HG03175 (cell line): ENCODE data around the gene TCF7L2.

Experiments used
- ATAC-seq: cut with Tn5 transposase; IDR thresholded peaks from one replicate; pipeline ENCODE4 v1.9.1; 2021; ENCODE audit warnings: mild to moderate bottlenecking, moderate library complexity; ENCODE audit not compliant: unreplicated experiment

Gene TCF7L2

GRCh38 chr10:113167702-113168101 lies 217.7 kb downstream of the TCF7L2 start:
- no peak for ATAC-seq

DNA sequence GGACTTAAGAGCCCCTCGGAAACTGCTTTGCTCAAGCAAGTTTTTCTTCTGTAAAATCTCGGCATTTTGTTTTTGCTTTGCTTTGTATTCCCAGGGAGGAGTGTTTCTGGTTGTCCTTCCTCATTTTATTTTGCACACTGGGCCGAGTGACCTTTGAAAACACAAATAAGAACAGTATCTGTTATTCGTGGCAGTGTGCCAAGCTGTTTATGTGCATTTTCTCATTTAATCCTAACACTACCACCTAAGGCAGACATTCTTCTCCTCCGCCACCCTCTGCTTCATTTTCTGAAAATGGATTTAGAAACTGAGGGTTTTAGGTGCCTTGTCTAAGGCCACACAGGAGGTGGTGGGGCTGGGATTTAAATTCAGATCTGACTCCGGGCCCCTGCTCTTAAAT lies 218.5 kb downstream of the TCF7L2 start:
- ATAC-seq, result no peak

GRCh38 chr10:113169111-113169510 lies 219.1 kb downstream of the TCF7L2 start:
- no peak for ATAC-seq

DNA sequence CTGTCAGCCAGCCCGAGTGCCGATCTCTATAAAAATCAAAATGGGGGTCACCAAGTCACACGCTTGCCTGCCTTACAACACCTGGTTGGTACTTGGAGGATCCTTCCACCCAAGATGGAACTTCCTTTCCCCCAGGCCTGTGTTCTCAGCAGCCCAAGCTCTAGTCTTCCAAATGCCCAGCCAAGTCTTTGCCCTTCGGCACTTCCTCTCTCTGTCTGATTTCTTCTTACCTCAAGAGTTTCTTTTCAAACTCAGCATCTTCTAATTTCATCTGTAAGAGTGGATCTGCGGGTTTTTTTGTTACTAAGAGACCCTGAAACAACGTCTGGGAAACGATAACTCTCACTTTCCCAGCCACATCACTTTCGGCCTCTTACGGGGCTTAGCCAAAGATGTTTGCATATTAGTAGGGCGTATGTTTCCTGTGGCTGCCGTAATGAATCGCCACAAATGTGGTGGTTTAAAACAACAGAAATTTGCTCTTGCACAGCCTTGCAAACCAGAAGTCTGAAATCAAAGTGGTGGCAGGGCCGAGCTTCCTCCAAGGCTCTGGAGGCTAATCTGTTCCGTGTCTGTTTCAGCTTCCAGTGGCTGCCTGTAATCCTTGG lies 219.9 kb downstream of the TCF7L2 start:
- peak; percentile 97 for ATAC-seq

- no peak for ATAC-seq
These were observed 221.6 kb downstream of the TCF7L2 start for GRCh38 chr10:113171662-113172061.

DNA sequence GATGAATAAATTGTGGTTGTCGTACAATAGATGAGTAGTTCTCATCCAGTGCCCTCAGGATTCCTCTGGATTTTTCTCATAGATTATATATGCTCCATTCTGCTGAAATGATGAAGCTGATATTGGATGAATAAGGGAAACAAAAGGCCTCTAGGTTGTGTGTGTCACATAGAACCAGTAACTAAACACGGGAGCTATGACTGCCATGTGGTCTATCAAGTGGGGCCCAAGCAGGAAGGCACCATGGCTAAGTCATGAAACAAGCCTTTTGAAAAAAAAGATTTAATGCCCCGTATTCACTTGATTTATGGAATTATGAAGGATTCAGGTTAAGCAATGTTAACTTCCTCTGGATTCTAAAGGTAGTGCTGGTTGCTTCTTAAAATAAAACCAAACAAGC lies 225.1 kb downstream of the TCF7L2 start:
- ATAC-seq, result no peak

DNA sequence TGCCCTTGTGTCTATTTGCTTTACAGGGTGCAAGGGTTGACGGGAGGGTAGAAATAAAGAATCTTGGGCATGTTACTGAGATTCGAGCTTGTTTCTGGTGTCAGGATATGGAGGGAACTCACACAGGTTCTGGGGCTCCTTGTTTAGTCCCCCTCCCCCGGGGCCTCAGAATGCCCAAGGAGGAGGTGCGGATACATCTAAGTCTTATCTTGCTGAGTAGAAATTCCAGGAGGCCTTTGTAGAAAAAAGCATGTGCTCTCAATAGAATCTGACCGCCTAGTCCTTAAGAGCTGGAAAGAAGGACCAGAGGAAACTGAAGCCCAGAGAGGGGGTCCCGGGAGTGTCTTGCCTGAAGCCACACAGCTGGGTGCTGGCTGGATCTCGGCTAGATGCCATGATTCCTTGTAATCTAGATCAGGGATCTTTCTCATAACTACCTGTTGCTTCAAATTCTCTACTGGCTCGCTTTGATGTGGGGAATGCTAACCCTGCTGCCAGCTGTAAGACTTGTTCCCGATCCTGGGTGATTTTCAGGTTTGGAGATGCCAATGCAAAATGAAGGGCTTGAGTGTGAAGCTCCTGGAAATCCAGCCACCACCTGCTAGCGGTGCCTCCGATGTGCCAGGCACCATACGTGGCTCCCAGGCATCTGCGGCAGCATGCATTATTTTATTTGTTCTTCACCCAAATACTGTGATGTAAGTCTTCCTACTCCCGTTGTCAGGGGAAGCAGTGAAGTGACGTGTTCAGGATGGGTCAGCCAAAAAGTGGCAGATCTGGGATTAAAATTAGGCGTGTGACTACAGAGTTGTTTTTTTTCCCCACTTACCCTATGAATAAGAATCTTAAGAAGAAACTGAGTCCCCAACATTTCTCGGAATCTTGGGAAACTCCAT lies 226.0 kb downstream of the TCF7L2 start:
- no peak for ATAC-seq

DNA sequence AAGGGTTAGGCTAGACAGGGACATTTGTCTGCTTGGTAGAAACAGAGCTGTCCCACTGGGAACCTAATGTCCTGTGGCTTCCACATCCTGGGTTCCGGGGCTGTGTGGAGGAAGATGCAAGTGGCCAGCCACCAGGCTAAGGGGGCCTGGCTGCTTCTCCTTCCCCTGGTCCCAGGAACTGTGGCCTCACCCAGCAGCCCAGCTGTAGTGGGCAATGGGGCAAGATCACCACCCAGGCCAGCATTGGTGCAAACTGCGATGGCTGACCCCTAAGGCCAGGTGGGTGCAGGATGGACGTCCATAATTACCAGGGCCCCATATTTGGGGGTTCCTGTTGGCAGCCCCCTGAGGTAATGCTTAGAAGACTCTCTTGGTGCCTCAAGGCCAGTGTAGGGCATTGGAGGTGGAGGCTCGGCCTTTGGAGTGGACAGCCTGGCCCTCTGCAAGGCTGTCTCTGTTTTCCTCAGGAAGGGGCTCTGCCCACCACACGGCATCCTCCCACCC lies 226.7 kb downstream of the TCF7L2 start:
- ATAC-seq, result no peak

DNA sequence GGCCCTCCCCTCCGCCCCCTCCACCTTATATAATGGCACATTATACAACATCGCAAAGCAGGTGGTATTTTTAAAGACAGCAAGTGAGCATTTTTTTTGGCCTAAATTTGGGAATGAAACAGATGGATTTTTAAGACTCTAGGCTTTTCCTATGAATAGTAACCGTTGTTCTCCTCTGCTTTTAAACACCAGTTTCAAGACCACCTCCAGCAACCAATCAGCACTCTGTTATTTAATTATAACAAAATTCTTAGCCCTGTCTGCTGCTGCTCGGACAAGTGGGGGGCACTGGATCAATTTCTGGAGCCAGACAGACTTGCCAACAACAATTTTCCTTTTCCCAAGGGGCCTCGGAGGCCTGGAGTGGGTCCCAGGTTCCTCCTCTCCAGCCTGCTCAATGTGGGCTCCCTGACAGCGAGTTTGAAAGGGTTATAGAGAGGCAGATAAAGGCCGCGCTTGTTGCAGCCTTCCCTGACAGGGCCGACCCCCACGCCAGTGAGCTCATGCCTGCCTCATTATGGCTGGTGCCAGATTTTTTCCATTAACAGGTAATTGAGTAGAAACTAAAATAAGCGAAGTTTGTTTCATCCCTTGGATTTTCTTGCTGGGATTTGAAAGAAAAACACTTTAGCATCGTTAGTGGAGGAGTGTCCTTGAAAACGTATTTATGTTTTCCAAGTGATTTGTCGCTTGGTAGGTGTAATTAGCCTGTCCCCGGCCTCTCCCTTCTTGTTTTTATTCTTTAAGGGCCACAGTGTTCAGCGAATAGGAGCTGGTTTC lies 227.3 kb downstream of the TCF7L2 start:
- ATAC-seq, result no peak

DNA sequence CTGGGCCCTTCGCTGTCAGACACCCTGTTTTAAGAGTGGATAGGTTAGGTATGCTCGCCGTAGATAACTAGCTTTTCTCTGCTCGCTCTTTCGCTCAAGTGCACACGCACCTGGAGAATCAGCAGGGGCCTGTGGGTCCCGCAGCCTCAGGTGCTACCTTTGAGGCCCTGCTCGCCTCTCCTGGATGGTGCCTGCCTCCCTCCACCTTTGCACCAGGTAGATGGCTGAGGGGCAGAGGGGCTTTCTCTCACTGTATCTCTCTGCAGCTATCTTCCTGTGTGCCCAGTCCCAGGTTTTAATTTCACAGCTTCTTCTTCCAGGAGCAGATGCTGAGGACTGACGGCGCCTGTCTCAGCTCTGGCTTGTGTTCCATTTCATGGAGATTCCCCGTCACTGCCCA lies 227.9 kb downstream of the TCF7L2 start:
- no peak for ATAC-seq

DNA sequence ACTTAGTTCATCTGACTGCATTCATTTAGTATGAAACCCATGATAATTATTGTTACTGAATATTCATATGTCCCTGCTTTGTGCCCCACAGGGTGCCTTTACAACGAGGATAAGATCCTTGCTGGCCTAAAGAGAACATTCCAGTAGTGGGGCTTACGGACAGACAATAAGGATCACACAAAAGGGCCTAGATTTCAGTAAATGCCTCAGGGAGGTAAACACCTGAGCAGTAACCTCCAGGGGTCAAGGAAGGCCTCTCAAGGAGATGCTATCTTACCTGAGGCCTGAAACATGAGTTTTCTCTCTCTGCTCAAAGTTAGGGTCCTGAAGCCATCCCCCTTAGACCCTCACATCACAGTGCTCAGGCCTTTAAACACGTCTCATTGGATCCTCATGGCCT lies 228.7 kb downstream of the TCF7L2 start:
- no peak for ATAC-seq

- no peak for ATAC-seq
These were observed 229.2 kb downstream of the TCF7L2 start for GRCh38 chr10:113179265-113179664.

DNA sequence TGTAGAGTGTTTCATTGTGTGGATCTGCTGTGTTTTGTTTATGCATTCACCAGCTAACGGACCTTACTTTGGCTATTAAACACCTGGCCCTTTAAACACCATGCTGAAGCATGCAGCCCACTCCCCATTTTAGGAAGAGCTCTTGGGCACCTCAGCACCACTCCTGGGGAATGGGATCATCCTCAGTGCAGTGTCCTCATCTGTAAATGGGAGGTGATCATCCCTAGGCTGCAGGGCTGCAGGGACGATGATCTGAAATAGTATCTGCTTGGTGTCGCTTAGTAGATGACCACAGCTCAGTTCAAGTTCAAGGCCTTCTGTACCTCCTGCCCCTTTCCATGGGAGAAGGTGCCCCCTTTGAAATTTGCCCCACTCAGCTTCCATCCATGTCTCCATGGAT lies 229.9 kb downstream of the TCF7L2 start:
- no peak for ATAC-seq

DNA sequence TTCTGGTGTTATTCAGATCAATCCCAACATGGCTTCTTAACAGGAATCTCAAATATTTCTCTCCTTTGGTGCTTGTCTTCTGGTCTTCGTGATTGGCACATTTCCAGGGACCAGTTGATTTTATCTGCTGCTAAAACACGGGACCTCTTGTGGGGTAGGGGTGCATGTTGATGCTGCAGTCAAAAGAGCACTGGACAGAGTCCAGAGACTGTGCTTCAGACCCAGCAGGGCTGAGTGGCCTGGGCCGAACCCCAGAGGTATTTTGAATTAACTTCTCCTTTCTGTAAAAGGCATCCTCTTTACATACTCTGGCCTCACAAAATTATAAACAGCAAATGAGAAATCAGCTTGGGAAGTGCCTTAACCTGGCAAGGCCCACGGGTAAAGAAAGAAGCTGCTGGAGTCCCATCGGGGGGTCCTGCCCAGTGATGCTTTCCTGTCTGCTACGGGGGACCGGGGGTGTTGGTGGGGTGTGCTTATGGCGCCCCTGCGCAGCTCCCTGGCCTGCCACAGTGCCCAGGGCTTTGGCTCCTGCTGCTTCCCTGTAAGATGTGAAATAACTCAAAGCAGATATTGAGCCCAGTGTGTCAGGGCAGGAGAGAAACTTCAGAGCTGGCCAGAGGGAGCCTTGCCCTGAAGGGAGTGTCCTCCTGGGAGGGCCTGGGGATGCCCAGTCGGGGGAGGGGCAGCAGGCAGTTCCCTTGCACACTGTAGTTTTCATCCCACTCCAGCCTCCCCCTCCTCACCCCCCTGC lies 230.5 kb downstream of the TCF7L2 start:
- no peak for ATAC-seq

DNA sequence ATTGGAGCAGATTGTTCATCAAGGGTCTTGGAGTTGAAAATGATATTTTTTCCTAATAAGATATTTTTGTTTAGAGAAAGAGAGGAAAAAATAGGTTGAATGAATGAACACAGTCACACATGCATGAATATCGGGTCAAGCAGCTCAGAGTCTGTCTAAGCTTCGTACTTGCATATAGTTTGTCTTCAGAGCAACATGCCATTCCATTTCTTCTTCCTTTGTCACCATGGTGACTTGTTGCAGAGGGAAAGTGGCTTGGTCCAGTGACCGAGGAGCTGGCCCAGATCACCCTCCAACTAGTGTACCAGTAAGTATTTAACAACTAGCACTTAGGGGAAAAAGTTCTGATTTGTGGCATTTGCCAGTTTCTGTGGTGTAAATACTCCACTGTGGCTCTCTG lies 232.1 kb downstream of the TCF7L2 start:
- no peak for ATAC-seq

DNA sequence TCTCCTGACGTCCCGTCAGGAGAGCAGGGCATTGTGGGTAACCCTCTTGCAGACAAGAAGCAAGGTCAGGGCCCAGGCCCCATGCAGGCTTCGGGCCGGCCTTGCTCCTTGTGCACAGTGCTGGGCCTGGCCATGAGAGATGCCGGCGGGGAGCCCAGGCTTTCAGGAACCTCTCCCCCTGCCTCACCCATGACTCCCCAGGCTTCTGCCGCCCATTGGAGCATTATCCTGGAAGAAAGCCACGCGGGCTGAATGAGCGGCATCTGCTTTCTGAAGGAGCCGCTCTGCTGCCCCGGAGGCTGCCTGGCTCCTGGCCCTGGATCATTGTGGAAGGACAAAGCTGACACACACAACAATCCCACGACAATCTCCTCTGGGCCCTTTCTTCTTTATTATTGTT lies 233.5 kb downstream of the TCF7L2 start:
- ATAC-seq, result no peak

GRCh38 chr10:113187063-113187777 lies 237.2 kb downstream of the TCF7L2 start:
- ATAC-seq, result no peak

DNA sequence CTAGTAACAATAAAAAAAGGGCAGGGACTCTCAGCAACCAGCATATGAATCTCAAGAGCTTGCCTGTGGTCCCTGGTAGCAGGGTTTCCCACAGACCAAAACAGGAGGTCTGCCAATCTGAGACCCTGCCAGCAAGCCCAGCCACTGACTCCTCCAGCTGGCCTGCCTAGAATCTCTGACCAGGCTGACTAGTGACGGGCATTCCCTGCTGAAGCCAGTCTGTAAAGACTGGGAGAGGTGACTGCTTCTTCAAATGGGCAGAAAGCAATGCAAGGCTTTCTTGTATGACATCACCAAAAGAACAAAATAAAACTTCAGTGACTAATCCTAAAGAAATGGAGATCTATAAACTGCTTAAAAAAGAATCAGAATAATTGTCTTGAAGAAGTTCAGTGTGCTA lies 249.4 kb downstream of the TCF7L2 start:
- no peak for ATAC-seq

GRCh38 chr10:113202011-113202410 lies 252.0 kb downstream of the TCF7L2 start:
- no peak for ATAC-seq

DNA sequence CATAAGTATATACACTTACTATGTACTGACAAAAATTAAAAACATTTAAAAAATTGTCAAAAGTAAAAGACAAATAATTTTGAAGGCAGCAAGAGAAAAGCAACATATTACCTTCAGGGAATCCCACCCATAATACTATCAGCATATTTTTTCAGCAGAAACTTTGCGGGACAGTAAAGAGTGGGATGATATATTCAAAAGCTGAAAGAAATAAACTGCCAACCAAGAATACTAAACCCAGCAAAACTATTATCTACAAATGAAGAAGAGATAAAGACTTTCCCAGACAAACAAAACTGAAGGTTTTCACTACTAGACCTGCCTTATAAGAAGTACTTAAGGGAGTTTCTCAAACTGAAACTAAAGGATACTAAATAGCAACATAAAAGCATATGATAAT lies 257.9 kb downstream of the TCF7L2 start:
- no peak for ATAC-seq
